ENCODE data around the gene ANKAR.
"Not testable (repeated sequence)": the region's sequence is repeated elsewhere in the genome, so short reads cannot be mapped to it uniquely, and the experiment has no call there.

ANKAR gene

DNA sequence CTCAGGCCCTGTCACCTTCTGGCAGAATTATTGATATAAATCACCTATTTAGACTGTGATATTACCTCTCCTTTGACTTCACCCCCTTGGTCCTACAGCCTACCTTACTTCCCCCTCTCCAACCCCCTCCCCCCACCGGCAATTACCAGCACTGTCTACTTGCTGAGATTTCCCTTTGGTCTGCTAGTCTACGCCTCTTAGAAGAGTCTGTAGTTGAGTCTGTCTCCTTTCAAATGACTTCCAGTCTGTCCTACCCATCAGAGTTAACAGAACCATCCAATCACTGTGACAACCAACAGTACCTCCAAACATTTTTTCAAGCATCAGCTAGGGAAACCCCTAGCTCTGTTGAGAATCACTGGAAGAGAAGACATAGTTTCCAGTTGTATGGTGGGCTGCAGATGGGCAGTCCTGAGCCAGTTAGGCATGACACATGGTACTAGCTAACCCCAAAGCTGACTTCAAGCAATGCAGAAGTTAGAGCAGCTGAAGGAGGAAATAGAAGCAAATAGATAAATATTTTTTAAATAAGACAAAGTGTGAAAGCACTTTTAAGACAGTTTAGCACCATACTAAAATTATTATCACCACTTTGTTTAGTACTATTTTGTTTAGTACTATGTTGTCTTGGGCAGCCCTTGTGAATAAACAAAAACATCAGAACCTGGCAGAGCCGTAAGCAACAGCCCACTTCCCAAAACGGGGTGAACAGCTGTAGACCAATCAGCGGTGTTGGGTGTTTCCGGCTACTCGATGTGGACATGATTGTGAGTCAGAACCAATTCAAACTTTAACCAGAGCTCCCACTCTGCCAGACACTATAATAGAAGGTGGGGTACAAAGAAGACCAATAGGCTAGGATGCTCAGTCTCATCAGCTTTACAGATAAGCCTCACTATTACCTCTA is 15.9 kb upstream of the ANKAR start:
- Histone ChIP-seq H3K4me3 (ENCODE audit: low read depth in 1 of 2, low read length in 2 of 2) (no peak overlapping the region), H3K36me3 (ENCODE audit: control insufficient read depth in 1 of 2, insufficient read depth in 2 of 2, low read length in 2 of 2) (no peaks in the 10 kb centered on the region), H3K27ac (ENCODE audit: low read depth, low read length) (peak overlapping the region; percentile 22), H3K9ac (ENCODE audit: low read depth in 1 of 2, low read length in 2 of 2) (no peak overlapping the region), H3K4me1 (ENCODE audit: control insufficient read depth in 1 of 2, insufficient read depth in 2 of 2, low read length in 2 of 2) (peaks cover 15 to 32% of the 10 kb centered on the region in 2 donors), H3K9me3 (ENCODE audit: control insufficient read depth in 1 of 2, low read length in 2 of 2) (no peaks in the 10 kb centered on the region), H3K27me3 (ENCODE audit: control insufficient read depth in 1 of 2, insufficient read depth in 2 of 2, low read length in 2 of 2) (no peaks in the 10 kb centered on the region)

DNA sequence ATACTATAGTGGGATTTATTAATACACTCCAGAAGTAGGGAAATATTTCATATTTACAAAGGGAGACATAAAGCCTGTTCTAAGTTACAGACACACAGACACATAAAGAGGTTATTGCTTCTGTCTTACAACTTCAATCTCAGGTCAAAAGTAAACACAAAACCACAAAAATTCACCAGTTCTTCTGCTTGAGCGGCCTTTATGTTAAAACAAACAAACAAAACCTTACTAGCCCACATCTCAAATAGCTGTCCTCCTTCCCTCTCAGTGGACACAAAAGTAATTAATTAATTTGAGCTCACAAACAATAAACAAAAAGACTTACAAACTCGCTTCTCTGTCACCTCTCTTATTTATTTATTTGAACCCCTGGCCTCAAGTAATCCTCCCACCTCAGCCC is 14.7 kb upstream of the ANKAR start:
- no peak overlapping the region for H3K27ac ChIP-seq (ENCODE audit: low read depth, low read length)
- H3K36me3 ChIP-seq (ENCODE audit: control insufficient read depth in 1 of 2, insufficient read depth in 2 of 2, low read length in 2 of 2): no peaks in the 10 kb centered on the region
- no peaks in the 10 kb centered on the region for H3K9me3 ChIP-seq (ENCODE audit: control insufficient read depth in 1 of 2, low read length in 2 of 2)
- peaks cover 15 to 32% of the 10 kb centered on the region in 2 donors for H3K4me1 ChIP-seq (ENCODE audit: control insufficient read depth in 1 of 2, insufficient read depth in 2 of 2, low read length in 2 of 2)
- H3K4me3 ChIP-seq (ENCODE audit: low read depth in 1 of 2, low read length in 2 of 2): no peak overlapping the region
- H3K27me3 ChIP-seq (ENCODE audit: control insufficient read depth in 1 of 2, insufficient read depth in 2 of 2, low read length in 2 of 2): no peaks in the 10 kb centered on the region
- no peak overlapping the region for H3K9ac ChIP-seq (ENCODE audit: low read depth in 1 of 2, low read length in 2 of 2)

DNA sequence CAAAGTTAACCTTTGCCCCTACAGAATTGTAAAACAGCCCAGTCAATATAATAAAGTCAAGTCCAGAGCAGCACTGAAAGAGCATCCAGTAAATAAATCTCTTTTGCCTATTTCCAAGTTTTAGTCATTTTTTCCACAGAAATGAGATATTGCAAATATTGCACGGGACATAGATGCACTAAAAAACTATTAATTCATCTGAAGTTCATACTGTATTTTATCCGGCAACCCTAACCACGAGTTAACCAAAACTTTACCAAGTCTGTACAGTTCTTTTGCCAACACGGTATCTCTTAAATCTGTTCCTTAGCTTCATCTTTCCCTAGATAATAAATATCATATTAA is 13.7 kb upstream of the ANKAR start:
- no peaks in the 10 kb centered on the region for H3K27me3 ChIP-seq (ENCODE audit: control insufficient read depth in 1 of 2, insufficient read depth in 2 of 2, low read length in 2 of 2)
- H3K4me1 ChIP-seq (ENCODE audit: control insufficient read depth in 1 of 2, insufficient read depth in 2 of 2, low read length in 2 of 2): peaks cover 15 to 32% of the 10 kb centered on the region in 2 donors
- no peaks in the 10 kb centered on the region for H3K9me3 ChIP-seq (ENCODE audit: control insufficient read depth in 1 of 2, low read length in 2 of 2)
- no peak overlapping the region for H3K4me3 ChIP-seq (ENCODE audit: low read depth in 1 of 2, low read length in 2 of 2)
- H3K27ac ChIP-seq (ENCODE audit: low read depth, low read length): no peak overlapping the region
- H3K36me3 ChIP-seq (ENCODE audit: control insufficient read depth in 1 of 2, insufficient read depth in 2 of 2, low read length in 2 of 2): no peaks in the 10 kb centered on the region
- H3K9ac ChIP-seq (ENCODE audit: low read depth in 1 of 2, low read length in 2 of 2): no peak overlapping the region

DNA sequence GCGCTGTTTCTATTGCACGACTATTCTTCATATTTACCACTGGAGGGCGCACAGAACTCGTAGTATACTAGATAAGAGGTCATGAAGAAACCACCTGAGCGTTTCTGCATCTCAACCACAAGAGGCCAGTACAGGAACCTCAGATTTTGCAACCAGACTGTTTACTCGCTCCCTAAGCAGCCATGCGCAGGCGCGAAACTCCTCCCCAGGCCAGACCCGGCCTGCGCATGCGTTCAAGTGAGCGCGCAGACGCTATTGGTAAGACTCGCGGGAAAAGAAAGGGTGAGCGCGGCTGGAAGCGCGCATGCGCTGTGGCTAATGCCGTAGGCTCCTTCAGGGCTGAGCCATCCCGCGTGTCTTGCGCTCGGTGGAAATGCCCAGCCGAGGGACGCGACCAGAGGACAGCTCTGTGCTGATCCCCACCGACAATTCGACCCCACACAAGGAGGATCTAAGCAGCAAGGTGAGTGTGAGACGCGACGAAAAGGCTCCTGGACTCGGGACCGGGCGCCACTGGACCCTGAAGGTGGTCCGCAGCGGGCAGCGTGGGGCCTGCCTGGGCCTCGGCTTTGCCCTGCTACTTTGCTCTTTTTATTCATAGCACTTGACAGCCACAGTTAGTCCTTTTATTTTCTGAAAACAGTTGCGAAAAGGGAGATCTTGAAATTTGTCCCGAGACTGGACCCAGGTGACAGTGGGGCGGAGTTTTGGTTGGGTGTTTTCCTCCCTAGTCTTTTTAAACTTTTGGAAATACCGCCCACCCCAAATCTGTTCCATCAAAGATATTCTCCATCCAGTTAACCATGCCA is 13.1 kb upstream of the ANKAR start, which contains the start of gene ASNSD1:
Gene ASNSD1, plus strand, starts transcription at position 312 of the 809 bp plus-strand sequence. CDS start 4,674 bp downstream, outside the sequence.
- Histone ChIP-seq H3K9me3 (ENCODE audit: control insufficient read depth in 1 of 2, low read length in 2 of 2) (no peaks in the 10 kb centered on the region), H3K36me3 (ENCODE audit: control insufficient read depth in 1 of 2, insufficient read depth in 2 of 2, low read length in 2 of 2) (peaks cover 0 to 4% of the 10 kb centered on the region in 2 donors), H3K27me3 (ENCODE audit: control insufficient read depth in 1 of 2, insufficient read depth in 2 of 2, low read length in 2 of 2) (no peaks in the 10 kb centered on the region), H3K4me1 (ENCODE audit: control insufficient read depth in 1 of 2, insufficient read depth in 2 of 2, low read length in 2 of 2) (peaks cover 15 to 32% of the 10 kb centered on the region in 2 donors), H3K9ac (ENCODE audit: low read depth in 1 of 2, low read length in 2 of 2) (peak within 1 kb of the TSS; percentile 98), H3K27ac (ENCODE audit: low read depth, low read length) (peak within 1 kb of the TSS; percentile 86), H3K4me3 (ENCODE audit: low read depth in 1 of 2, low read length in 2 of 2) (peak within 1 kb of the TSS; percentile 95 to 100)

DNA sequence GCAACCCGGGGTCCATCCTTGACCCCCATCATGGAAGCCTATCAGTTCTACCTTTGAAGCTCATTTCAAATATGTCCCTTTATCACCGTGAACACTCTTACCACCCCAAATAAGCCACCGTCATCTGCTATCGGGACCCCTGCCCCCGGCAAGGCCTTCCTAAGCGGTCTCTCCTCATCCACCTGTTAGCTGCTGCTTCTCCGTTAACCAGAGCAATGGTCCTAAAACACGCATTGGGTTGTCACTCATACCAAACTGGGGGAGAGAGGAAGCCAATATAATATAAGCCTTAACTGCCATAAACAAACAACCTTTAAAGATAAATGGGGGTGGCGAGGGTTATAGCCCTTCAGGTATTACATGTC is 12.5 kb upstream of the ANKAR start:
- H3K4me1 ChIP-seq (ENCODE audit: control insufficient read depth in 1 of 2, insufficient read depth in 2 of 2, low read length in 2 of 2): peaks cover 15 to 32% of the 10 kb centered on the region in 2 donors

DNA sequence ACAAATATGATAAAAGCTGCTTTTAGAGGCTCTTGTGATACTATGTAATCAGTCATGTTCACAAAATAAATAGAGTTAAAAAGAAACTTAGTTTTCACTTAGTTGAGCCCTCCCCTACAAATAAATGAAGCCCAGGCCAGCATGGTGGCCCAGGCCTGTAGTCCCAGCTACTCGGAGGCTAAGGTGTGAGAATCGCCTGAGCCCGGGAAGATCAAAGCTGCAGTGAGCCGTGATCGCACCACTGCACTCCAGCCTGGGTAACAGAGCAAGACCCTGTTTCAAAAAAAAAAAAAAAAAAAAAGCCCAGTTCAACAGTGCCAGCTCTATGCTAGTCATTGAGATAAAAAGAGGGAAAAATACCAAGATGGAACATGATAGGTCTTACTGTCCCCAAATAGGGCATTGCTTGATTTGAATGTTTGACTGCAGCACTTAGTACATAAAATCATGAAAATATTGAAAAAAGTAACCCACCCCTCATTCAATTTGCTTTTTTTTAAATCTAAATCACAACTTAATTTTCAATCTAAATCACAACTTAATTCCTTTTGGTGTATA is 11.7 kb upstream of the ANKAR start:
- peaks cover 15 to 27% of the 10 kb centered on the region in 2 donors for H3K4me1 ChIP-seq (ENCODE audit: control insufficient read depth in 1 of 2, insufficient read depth in 2 of 2, low read length in 2 of 2)
- H3K27ac ChIP-seq (ENCODE audit: low read depth, low read length): no peak overlapping the region
- peaks cover 3 to 16% of the 10 kb centered on the region in 2 donors for H3K36me3 ChIP-seq (ENCODE audit: control insufficient read depth in 1 of 2, insufficient read depth in 2 of 2, low read length in 2 of 2)
- peak overlapping the region; percentile 95 to 100 for H3K4me3 ChIP-seq (ENCODE audit: low read depth in 1 of 2, low read length in 2 of 2)
- H3K27me3 ChIP-seq (ENCODE audit: control insufficient read depth in 1 of 2, insufficient read depth in 2 of 2, low read length in 2 of 2): no peaks in the 10 kb centered on the region
- peak overlapping the region in 1 of 2 donors; percentile 98 for H3K9ac ChIP-seq (ENCODE audit: low read depth in 1 of 2, low read length in 2 of 2)
- H3K9me3 ChIP-seq (ENCODE audit: control insufficient read depth in 1 of 2, low read length in 2 of 2): no peaks in the 10 kb centered on the region

More for the DNA sequence above, 12.5 kb upstream of the ANKAR start:
- peak overlapping the region; percentile 98 for H3K9ac ChIP-seq (ENCODE audit: low read depth in 1 of 2, low read length in 2 of 2)
- H3K9me3 ChIP-seq (ENCODE audit: control insufficient read depth in 1 of 2, low read length in 2 of 2): no peaks in the 10 kb centered on the region
- H3K4me3 ChIP-seq (ENCODE audit: low read depth in 1 of 2, low read length in 2 of 2): peak overlapping the region; percentile 95 to 100
- no peaks in the 10 kb centered on the region for H3K27me3 ChIP-seq (ENCODE audit: control insufficient read depth in 1 of 2, insufficient read depth in 2 of 2, low read length in 2 of 2)
- H3K27ac ChIP-seq (ENCODE audit: low read depth, low read length): no peak overlapping the region
- peaks cover 0 to 8% of the 10 kb centered on the region in 2 donors for H3K36me3 ChIP-seq (ENCODE audit: control insufficient read depth in 1 of 2, insufficient read depth in 2 of 2, low read length in 2 of 2)

DNA sequence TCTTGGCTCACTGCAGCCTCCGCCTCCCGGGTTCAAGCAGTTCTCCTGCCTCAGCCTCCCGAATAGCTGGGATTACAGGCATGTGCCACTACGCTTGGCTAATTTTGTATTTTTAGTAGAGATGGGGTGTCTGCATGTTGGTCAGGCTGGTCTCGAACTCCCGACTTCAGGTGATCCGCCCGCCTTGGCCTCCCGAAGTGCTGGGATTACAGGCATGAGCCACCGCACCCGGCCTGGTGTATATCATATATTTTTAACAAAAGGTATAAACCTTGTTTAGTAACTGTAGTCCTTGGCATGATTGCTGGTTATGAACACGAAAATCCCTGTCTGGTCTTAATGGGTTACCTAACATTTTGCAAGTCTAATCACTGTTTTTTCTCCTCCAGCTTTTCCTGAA is 11.2 kb upstream of the ANKAR start:
- Histone ChIP-seq H3K4me1 (ENCODE audit: control insufficient read depth in 1 of 2, insufficient read depth in 2 of 2, low read length in 2 of 2) (peaks cover 12 to 21% of the 10 kb centered on the region in 2 donors), H3K36me3 (ENCODE audit: control insufficient read depth in 1 of 2, insufficient read depth in 2 of 2, low read length in 2 of 2) (peaks cover 7 to 20% of the 10 kb centered on the region in 2 donors)
- not testable (repeated sequence) for H3K9ac ChIP-seq (ENCODE audit: low read depth in 1 of 2, low read length in 2 of 2); H3K4me3 ChIP-seq (ENCODE audit: low read depth in 1 of 2, low read length in 2 of 2); H3K9me3 ChIP-seq (ENCODE audit: control insufficient read depth in 1 of 2, low read length in 2 of 2); H3K27me3 ChIP-seq (ENCODE audit: control insufficient read depth in 1 of 2, insufficient read depth in 2 of 2, low read length in 2 of 2); H3K27ac ChIP-seq (ENCODE audit: low read depth, low read length)

DNA sequence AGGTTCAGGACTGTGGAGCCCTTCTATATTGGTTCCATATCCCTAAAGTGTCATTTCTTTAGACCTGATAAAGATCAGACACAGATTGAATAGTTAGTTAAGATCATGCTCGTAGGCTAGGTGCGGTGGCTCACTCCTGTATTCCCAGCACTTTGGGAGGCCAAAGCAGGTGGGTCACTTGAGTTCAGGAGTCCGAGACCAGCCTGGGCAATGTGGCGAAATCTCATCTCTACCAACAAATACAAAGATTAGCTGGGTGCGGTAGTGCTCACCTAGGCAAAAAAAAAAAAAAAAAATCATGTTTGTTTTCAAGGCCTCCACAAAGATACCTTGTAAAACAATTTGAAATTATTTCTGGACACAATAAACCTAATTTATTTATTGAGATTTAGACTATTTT is 4.6 kb upstream of the ANKAR start:
- no peak overlapping the region for H3K27ac ChIP-seq (ENCODE audit: low read depth, low read length)
- H3K4me1 ChIP-seq (ENCODE audit: control insufficient read depth in 1 of 2, insufficient read depth in 2 of 2, low read length in 2 of 2): peaks cover 6 to 8% of the 10 kb centered on the region in 2 donors
- H3K27me3 ChIP-seq (ENCODE audit: control insufficient read depth in 1 of 2, insufficient read depth in 2 of 2, low read length in 2 of 2): no peaks in the 10 kb centered on the region
- H3K36me3 ChIP-seq (ENCODE audit: control insufficient read depth in 1 of 2, insufficient read depth in 2 of 2, low read length in 2 of 2): peaks cover 25 to 49% of the 10 kb centered on the region in 2 donors
- no peak overlapping the region for H3K4me3 ChIP-seq (ENCODE audit: low read depth in 1 of 2, low read length in 2 of 2)
- H3K9me3 ChIP-seq (ENCODE audit: control insufficient read depth in 1 of 2, low read length in 2 of 2): no peaks in the 10 kb centered on the region
- no peak overlapping the region for H3K9ac ChIP-seq (ENCODE audit: low read depth in 1 of 2, low read length in 2 of 2)

DNA sequence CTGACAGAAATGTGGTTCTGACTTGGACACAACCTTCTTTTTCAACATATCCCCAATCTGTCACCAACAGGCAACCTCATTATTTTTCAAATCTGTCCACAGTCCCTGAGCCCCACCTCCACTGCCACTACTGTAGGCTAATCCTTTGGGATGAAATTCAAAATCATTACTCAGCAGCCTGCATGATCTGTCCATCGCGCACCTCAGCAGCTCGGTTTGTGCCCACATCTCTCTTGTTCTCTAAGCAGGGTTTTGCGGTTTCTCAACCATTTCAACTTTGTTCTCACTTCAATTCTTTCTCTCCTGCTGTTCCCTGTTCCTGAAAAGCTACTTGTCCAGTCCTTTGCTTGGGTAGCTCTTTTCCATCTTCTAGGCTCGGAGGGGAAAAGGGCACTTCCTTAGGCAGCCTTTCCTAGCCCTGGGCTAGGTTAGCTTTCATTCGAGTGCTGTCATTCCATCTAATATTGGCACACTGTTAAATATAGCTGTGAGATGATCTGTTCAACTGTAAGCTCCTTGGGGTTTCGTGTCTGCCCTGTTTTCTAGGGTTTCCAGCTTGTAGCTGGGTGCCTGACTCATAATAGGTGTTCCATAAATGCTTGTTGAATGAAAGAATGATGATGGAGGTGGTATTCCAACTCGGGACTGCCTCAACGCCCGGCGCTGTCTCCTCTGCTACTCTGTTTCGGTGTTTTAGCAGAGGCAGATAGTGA is 653 bp upstream of the ANKAR start:
- H3K4me1 ChIP-seq (ENCODE audit: control insufficient read depth in 1 of 2, insufficient read depth in 2 of 2, low read length in 2 of 2): peaks cover 9 to 19% of the 10 kb centered on the region in 2 donors
- no peaks in the 10 kb centered on the region for H3K9me3 ChIP-seq (ENCODE audit: control insufficient read depth in 1 of 2, low read length in 2 of 2)
- peaks cover 13 to 24% of the 10 kb centered on the region in 2 donors for H3K36me3 ChIP-seq (ENCODE audit: control insufficient read depth in 1 of 2, insufficient read depth in 2 of 2, low read length in 2 of 2)
- no peak overlapping the region for H3K27ac ChIP-seq (ENCODE audit: low read depth, low read length)
- peak overlapping the region; percentile 97 to 98 for H3K9ac ChIP-seq (ENCODE audit: low read depth in 1 of 2, low read length in 2 of 2)
- H3K27me3 ChIP-seq (ENCODE audit: control insufficient read depth in 1 of 2, insufficient read depth in 2 of 2, low read length in 2 of 2): no peaks in the 10 kb centered on the region
- peak overlapping the region; percentile 93 to 98 for H3K4me3 ChIP-seq (ENCODE audit: low read depth in 1 of 2, low read length in 2 of 2)
